Neural progenitor cell (in vitro differentiated cells): ENCODE results near the gene SLC16A13.

Experiments
- CTCF ChIP-seq: fragments of 200-600 bp; sonication (generic); IDR thresholded peaks from 2 replicates; pipeline ENCODE4 v1.5.1; 2017; ENCODE audit warnings: antibody characterized with exemption, mild to moderate bottlenecking
- EZH2 ChIP-seq: fragments of 200-600 bp; sonication (generic); IDR thresholded peaks from 2 replicates; pipeline ENCODE4 v1.6.1; 2017; ENCODE audit warnings: antibody characterized with exemption, mild to moderate bottlenecking, moderate library complexity

GRCh38 chr17:7005716-7006115 lies 30.1 kb upstream of the SLC16A13 start:
- TF ChIP-seq EZH2 (no peak), CTCF (no peak)
